ENCODE data around the gene TOB2.
"Not testable (repeated sequence)": the region's sequence is repeated elsewhere in the genome, so short reads cannot be mapped to it uniquely, and the experiment has no call there.

Gene TOB2

GRCh38 chr22:41436322-41437113 lies 10.1 kb downstream of the TOB2 start:
- Histone ChIP-seq H3K27ac (ENCODE audit: low read length, poor library complexity, severe bottlenecking) (no peak overlapping the region), H3K79me1 (replicated peaks; ENCODE audit: low read length, poor library complexity, severe bottlenecking) (peaks cover 30% of the 10 kb centered on the region), H3K4me3 (ENCODE audit: insufficient read depth in 1 of 2, low read depth in 1 of 2, low read length in 2 of 2) (no peak overlapping the region), H4K91ac (ENCODE audit: low read length) (no peak overlapping the region), H2BK12ac (ENCODE audit: low read length in 2 of 2) (peak overlapping the region in 1 of 2 experiments; percentile 4), H2BK5ac (ENCODE audit: low read depth, low read length, poor library complexity, severe bottlenecking) (no peak overlapping the region), H3K27me3 (ENCODE audit: control insufficient read depth in 1 of 2, insufficient read depth in 1 of 2, low read length in 2 of 2) (no peaks in the 10 kb centered on the region), H3K9ac (ENCODE audit: low read length) (peak overlapping the region; percentile 54), H3K4me2 (ENCODE audit: low read length, poor library complexity, severe bottlenecking) (no peak overlapping the region), H3K4me1 (ENCODE audit: control insufficient read depth, insufficient read depth, low read depth, low read length) (peaks cover 13% of the 10 kb centered on the region), H3K9me3 (ENCODE audit: control insufficient read depth, low read length) (no peaks in the 10 kb centered on the region), H4K8ac (ENCODE audit: low read length) (no peak overlapping the region), H3K36me3 (ENCODE audit: control insufficient read depth in 1 of 2, insufficient read depth in 2 of 2, low read depth in 1 of 2, low read length in 2 of 2) (peaks cover 67 to 69% of the 10 kb centered on the region in 2 experiments), H3K23ac (ENCODE audit: low read length in 2 of 2) (no peak overlapping the region), H3K4ac (ENCODE audit: low read depth in 1 of 2, low read length in 2 of 2) (no peak overlapping the region), H3K14ac (ENCODE audit: low read length in 2 of 2) (no peak overlapping the region), H3K18ac (ENCODE audit: low read depth in 1 of 2, low read length in 2 of 2) (no peak overlapping the region), H2AK5ac (ENCODE audit: low read length, severe bottlenecking) (no peak overlapping the region), H2AFZ (ENCODE audit: low read depth, low read length) (no peak overlapping the region), H2BK15ac (ENCODE audit: low read depth, poor library complexity, severe bottlenecking) (no peak overlapping the region), H2BK120ac (ENCODE audit: low read depth, low read length) (no peak overlapping the region)
- whole genome bisulfite sequencing, result 93% methylated on average over 23 of the region's 23 CpGs
- no peak for DNase-seq

DNA sequence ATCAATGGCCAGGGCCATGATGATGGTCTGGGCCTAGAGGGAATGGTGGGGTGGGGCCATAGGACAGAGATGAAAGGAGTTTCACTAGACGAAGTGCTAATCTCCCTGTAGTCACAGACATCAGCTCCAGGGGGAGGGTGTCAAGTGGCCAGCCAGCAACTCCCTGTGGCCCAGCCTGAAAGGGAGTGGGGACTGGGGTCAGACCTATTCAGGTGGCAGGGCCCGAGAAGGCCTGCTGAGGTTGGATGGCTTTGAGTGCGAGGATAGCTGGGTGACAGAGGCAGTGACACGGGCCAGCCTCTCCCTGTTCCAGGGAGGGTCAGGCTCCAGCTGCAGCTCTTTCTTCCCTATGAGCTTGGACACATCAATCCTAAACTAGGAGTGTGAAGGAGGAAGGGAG lies 11.0 kb downstream of the TOB2 start:
- no peak for DNase-seq
- WGBS, result 80% methylated on average over 4 of the region's 4 CpGs

GRCh38 chr22:41434361-41435003 lies 12.1 kb downstream of the TOB2 start:
- not testable (repeated sequence) for H2BK15ac ChIP-seq (ENCODE audit: low read depth, poor library complexity, severe bottlenecking); H3K27me3 ChIP-seq (ENCODE audit: control insufficient read depth in 1 of 2, insufficient read depth in 1 of 2, low read length in 2 of 2); H3K4me2 ChIP-seq (ENCODE audit: low read length, poor library complexity, severe bottlenecking); DNase-seq; H3K14ac ChIP-seq (ENCODE audit: low read length in 2 of 2); H3K18ac ChIP-seq (ENCODE audit: low read depth in 1 of 2, low read length in 2 of 2); H3K9me3 ChIP-seq (ENCODE audit: control insufficient read depth, low read length); H2BK12ac ChIP-seq (ENCODE audit: low read length in 2 of 2); H3K4ac ChIP-seq (ENCODE audit: low read depth in 1 of 2, low read length in 2 of 2); H2AFZ ChIP-seq (ENCODE audit: low read depth, low read length); H2BK120ac ChIP-seq (ENCODE audit: low read depth, low read length); H2AK5ac ChIP-seq (ENCODE audit: low read length, severe bottlenecking); H3K27ac ChIP-seq (ENCODE audit: low read length, poor library complexity, severe bottlenecking); H4K8ac ChIP-seq (ENCODE audit: low read length); H2BK5ac ChIP-seq (ENCODE audit: low read depth, low read length, poor library complexity, severe bottlenecking); H3K4me3 ChIP-seq (ENCODE audit: insufficient read depth in 1 of 2, low read depth in 1 of 2, low read length in 2 of 2)
- Histone ChIP-seq H3K36me3 (ENCODE audit: control insufficient read depth in 1 of 2, insufficient read depth in 2 of 2, low read depth in 1 of 2, low read length in 2 of 2) (peaks cover 70 to 72% of the 10 kb centered on the region in 2 experiments), H3K79me1 (replicated peaks; ENCODE audit: low read length, poor library complexity, severe bottlenecking) (peaks cover 36% of the 10 kb centered on the region), H4K91ac (ENCODE audit: low read length) (peak overlapping the region; percentile 44), H3K23ac (ENCODE audit: low read length in 2 of 2) (peak overlapping the region in 1 of 2 experiments; percentile 32), H3K9ac (ENCODE audit: low read length) (peak overlapping the region; percentile 41), H3K4me1 (ENCODE audit: control insufficient read depth, insufficient read depth, low read depth, low read length) (peaks cover 11% of the 10 kb centered on the region)
- WGBS, result 96% methylated on average over 4 of the region's 5 CpGs

More for the DNA sequence above, 11.0 kb downstream of the TOB2 start:
- Histone ChIP-seq H2BK15ac (ENCODE audit: low read depth, poor library complexity, severe bottlenecking) (no peak overlapping the region), H2BK120ac (ENCODE audit: low read depth, low read length) (no peak overlapping the region), H3K79me1 (replicated peaks; ENCODE audit: low read length, poor library complexity, severe bottlenecking) (peaks cover 36% of the 10 kb centered on the region), H2BK12ac (ENCODE audit: low read length in 2 of 2) (no peak overlapping the region), H3K14ac (ENCODE audit: low read length in 2 of 2) (no peak overlapping the region), H2AFZ (ENCODE audit: low read depth, low read length) (no peak overlapping the region), H2BK5ac (ENCODE audit: low read depth, low read length, poor library complexity, severe bottlenecking) (no peak overlapping the region), H3K9me3 (ENCODE audit: control insufficient read depth, low read length) (no peaks in the 10 kb centered on the region), H3K36me3 (ENCODE audit: control insufficient read depth in 1 of 2, insufficient read depth in 2 of 2, low read depth in 1 of 2, low read length in 2 of 2) (peaks cover 73 to 77% of the 10 kb centered on the region in 2 experiments), H3K4me2 (ENCODE audit: low read length, poor library complexity, severe bottlenecking) (no peak overlapping the region), H2AK5ac (ENCODE audit: low read length, severe bottlenecking) (no peak overlapping the region), H3K23ac (ENCODE audit: low read length in 2 of 2) (no peak overlapping the region), H3K4ac (ENCODE audit: low read depth in 1 of 2, low read length in 2 of 2) (no peak overlapping the region), H3K4me1 (ENCODE audit: control insufficient read depth, insufficient read depth, low read depth, low read length) (peaks cover 13% of the 10 kb centered on the region), H4K8ac (ENCODE audit: low read length) (peak overlapping the region; percentile 71), H3K9ac (ENCODE audit: low read length) (peak overlapping the region; percentile 54), H3K27ac (ENCODE audit: low read length, poor library complexity, severe bottlenecking) (no peak overlapping the region), H3K27me3 (ENCODE audit: control insufficient read depth in 1 of 2, insufficient read depth in 1 of 2, low read length in 2 of 2) (no peaks in the 10 kb centered on the region), H4K91ac (ENCODE audit: low read length) (no peak overlapping the region), H3K4me3 (ENCODE audit: insufficient read depth in 1 of 2, low read depth in 1 of 2, low read length in 2 of 2) (no peak overlapping the region), H3K18ac (ENCODE audit: low read depth in 1 of 2, low read length in 2 of 2) (no peak overlapping the region)

DNA sequence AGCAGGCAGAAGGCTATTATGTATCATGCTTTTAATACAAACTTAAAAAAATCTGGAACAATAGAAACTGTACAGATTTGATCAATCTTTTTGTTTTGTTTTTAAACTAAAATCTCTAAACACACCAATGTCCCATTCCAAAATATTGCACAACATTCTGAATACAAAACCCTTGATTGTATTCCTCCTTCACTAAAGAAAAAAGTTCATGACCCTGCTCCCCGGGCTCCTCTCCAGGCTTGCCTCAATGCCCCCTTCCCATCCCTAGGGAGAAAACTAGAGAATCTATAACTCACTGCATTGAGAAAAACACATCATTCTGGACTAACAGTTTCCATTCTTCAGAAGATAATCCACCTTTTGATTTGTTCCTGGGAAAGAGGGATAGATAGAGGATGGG lies 13.1 kb downstream of the TOB2 start:
- H2BK5ac ChIP-seq (ENCODE audit: low read depth, low read length, poor library complexity, severe bottlenecking); H2BK120ac ChIP-seq (ENCODE audit: low read depth, low read length); DNase-seq; H3K9me3 ChIP-seq (ENCODE audit: control insufficient read depth, low read length); H3K18ac ChIP-seq (ENCODE audit: low read depth in 1 of 2, low read length in 2 of 2); H4K8ac ChIP-seq (ENCODE audit: low read length); H2BK15ac ChIP-seq (ENCODE audit: low read depth, poor library complexity, severe bottlenecking); H3K23ac ChIP-seq (ENCODE audit: low read length in 2 of 2); H2AFZ ChIP-seq (ENCODE audit: low read depth, low read length); H3K4me2 ChIP-seq (ENCODE audit: low read length, poor library complexity, severe bottlenecking); H3K4ac ChIP-seq (ENCODE audit: low read depth in 1 of 2, low read length in 2 of 2); H3K4me3 ChIP-seq (ENCODE audit: insufficient read depth in 1 of 2, low read depth in 1 of 2, low read length in 2 of 2); H3K4me1 ChIP-seq (ENCODE audit: control insufficient read depth, insufficient read depth, low read depth, low read length); H2AK5ac ChIP-seq (ENCODE audit: low read length, severe bottlenecking); H3K9ac ChIP-seq (ENCODE audit: low read length); H3K27ac ChIP-seq (ENCODE audit: low read length, poor library complexity, severe bottlenecking); H4K91ac ChIP-seq (ENCODE audit: low read length); H3K14ac ChIP-seq (ENCODE audit: low read length in 2 of 2); H3K27me3 ChIP-seq (ENCODE audit: control insufficient read depth in 1 of 2, insufficient read depth in 1 of 2, low read length in 2 of 2); H2BK12ac ChIP-seq (ENCODE audit: low read length in 2 of 2): not testable (repeated sequence)
- H3K36me3 ChIP-seq (ENCODE audit: control insufficient read depth in 1 of 2, insufficient read depth in 2 of 2, low read depth in 1 of 2, low read length in 2 of 2), result peaks cover 61 to 66% of the 10 kb centered on the region in 2 experiments
- peaks cover 36% of the 10 kb centered on the region for H3K79me1 ChIP-seq (replicated peaks; ENCODE audit: low read length, poor library complexity, severe bottlenecking)
- WGBS, result 78% methylated on average over 1 of the region's 1 CpG
